T1000 (cell line): ENCODE results near the gene RASGEF1B.
A peak's percentile ranks its signal among the peaks of the same experiment; 100 is the strongest.
"Not testable (repeated sequence)": the region's sequence is repeated elsewhere in the genome, so short reads cannot be mapped to it uniquely, and the experiment has no call there.

Source experiments
- DNase-seq: peaks from one replicate; lab custom pipeline; 2025; ENCODE audit warnings: mixed read lengths; lab: John Stamatoyannopoulos, UW

The RASGEF1B gene

DNA sequence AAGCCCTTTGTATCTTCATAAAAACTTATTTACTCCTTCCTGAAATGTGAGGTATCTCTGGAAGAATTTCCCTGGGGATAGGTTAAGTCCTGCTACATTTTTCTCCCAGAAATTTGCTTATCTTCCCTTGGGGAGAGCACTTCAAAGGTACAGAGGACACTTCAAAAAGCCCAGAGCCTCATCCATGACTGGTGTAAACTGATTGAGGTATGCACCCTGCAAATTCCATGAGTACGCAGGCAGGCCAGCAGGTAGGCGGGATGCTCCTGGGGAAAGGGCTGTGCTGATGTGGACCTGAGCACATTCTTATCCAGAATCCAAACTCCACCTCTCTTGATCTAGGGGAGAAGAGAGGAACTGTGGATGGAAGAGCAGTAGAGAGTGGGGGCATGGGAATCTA is 26.3 kb upstream of the RASGEF1B start:
- DNase-seq: no peak

- DNase-seq: no peak
Measured at GRCh38 chr4:81495345-81495744, 23.6 kb upstream of the RASGEF1B start.

DNA sequence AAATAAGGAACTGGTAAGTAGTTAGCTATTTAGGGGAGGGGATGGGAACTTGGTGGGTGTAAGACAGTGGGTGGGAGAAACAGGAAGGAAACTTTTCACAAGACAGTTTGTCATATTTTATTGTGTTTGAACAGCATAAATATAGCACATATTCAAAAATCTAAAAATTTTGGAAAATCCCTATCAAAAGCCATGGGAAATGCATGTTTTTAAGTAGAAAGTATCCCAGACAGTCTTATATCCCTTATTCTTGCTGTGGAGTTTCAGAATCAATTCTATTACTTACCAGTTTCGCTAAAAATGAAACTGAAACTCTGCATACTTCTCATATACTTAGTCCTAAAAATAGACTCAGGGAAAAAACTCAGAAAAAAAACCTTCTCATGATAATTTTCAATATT is 22.3 kb upstream of the RASGEF1B start:
- DNase-seq: no peak

DNA sequence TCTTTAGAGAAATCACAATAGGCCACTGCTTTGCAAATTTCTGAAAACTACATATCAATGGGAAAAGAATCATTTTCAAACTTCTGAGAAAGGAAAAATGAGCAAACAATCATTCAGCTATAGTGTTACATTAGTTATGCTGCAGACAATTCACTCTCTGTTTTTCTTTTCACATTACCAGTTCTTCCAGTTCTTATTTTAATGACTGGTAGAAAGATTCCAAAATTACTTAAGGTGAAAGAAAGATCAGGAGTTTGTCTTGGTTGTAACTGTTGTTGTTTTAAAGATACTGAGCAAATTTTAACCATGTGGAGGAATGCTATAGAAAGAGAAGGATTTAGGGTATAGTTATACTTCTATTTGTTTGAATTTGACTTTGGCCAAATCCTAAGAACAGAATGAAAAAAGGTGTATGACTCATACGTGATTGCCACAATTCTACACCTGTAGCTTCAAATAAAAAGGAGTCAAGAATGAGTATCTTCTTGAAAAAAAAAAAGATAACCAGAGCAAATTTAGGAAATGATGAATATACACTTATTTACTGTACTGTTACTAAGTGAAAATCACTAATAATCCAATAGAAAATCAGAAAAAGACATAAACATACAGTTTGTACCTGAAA is 21.0 kb upstream of the RASGEF1B start:
- no peak for DNase-seq

GRCh38 chr4:81491943-81492342 is 20.2 kb upstream of the RASGEF1B start:
- DNase-seq: no peak

DNA sequence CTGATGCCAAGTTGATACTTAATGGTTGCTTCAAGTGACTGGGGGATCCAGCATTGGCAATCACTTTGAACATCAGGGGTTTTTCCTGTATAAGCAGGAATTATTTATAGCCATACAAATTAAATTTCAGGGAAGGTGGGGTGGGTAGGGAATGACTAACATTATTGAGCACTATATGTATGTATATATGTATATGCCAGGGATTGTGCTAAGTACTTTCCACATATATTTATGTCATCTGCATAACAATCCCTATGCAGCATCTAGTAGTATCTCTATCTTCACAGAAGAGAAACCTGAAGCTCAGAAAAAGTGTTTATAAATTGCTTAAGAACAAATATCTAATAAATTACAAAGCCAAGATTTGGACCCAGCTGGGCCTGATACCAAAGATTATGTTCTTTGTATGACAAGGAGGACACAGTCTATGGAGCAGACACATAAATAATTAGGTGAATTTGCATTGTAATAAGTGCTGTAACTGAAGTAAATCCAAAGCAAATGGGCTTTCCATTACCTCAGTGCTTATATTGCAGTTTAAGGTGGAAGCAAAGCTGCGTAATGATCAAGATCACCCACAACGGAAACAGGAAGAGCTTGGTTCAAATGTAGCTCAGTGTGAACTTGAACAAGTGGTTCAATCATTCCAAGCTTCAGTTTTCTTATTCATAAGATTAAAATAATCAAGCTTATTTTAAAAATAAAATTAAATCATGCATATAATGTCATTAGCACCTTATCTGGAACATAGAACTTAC is 18.9 kb upstream of the RASGEF1B start:
- no peak for DNase-seq

- DNase-seq: no peak
Measured at GRCh38 chr4:81486502-81486901, 14.8 kb upstream of the RASGEF1B start.

- DNase-seq: no peak
Measured at GRCh38 chr4:81485310-81485980, 13.7 kb upstream of the RASGEF1B start.

DNA sequence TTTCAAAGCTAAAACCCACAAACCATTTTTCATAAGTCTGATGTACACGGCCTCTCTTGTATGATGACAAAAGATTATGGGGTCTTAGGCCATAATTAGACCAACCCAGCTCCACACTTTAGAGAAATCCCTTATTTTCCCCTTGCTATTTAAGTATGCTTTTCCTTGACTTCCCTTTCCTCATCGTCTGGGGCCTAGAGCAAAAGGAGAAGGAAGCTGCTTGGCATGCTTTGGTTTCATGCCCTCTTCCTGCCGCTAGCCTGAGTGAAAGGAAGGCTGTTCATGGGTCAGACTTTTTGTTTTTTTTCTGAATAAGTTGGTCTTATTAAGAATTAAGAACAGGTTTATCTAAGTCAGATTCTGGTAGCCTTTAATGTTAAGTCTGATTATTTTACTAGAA is 10.6 kb upstream of the RASGEF1B start:
- DNase-seq: no peak

- DNase-seq: no peak
Measured at GRCh38 chr4:81481151-81481550, 9.4 kb upstream of the RASGEF1B start.

- DNase-seq: not testable (repeated sequence)
Measured at GRCh38 chr4:81479573-81479972, 7.9 kb upstream of the RASGEF1B start.

- not testable (repeated sequence) for DNase-seq
Measured at GRCh38 chr4:81473331-81474265, 1.9 kb upstream of the RASGEF1B start.

- no peak for DNase-seq
Measured at GRCh38 chr4:81472281-81473182, 825 bp upstream of the RASGEF1B start.

- DNase-seq: no peak
Measured at GRCh38 chr4:81471298-81471587, 464 bp downstream of the RASGEF1B start.

GRCh38 chr4:81470456-81471297 is 1.0 kb downstream of the RASGEF1B start:
- DNase-seq: no peak

DNA sequence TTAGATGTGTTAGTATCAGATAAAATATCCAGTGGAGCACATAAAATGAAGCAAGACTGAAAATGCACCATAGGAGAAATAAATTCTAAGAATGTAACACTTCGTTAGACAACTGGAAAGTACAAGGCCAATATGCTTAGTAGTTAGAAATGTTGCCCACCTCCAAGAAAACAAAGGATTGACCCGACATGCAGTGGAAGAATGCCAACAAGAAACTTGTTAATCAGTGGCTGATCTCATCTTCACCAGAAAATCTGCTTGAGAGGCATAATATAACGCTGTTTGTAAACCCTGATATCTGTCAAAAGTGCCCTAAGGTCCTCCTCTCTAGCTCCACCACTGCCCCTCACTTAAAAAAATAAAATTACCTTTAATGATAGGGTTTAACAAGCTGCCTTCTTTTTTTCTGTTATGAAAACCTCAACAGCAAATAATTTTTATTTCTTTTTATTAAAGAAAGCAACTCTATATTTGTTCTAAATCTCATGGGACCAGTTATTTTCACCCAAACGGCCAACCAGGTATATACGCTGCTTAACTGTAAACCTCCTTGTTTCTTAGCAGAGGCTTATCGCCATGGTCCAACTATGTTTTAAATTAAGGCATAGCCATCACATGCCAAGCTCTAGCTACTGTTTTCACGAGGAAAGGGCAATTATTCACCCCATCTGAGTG is 1.8 kb downstream of the RASGEF1B start:
- no peak for DNase-seq

DNA sequence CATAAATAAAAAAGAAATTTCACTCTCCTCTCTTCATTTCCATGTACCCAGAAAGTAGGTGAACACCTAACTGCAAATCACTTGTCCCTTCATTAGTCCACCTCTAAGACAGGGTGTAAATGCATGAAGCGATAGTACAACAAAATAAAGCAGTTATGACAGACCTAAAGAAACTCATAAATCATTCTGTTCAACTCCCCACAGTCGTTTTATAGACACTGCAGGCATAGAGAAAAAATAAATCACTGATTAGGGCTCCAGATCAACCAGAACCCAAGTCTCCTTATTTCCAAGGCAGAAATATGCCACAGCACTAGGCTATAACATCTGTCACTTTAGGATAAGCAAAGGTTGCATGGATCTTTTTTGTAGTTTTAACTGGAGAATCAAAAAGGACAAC is 3.0 kb downstream of the RASGEF1B start:
- no peak for DNase-seq

GRCh38 chr4:81467672-81467964 is 4.1 kb downstream of the RASGEF1B start:
- DNase-seq: no peak

- peak; percentile 8 for DNase-seq
Measured at GRCh38 chr4:81466841-81467671, 4.7 kb downstream of the RASGEF1B start.
